Daoy (cell line): ENCODE measurements around the gene TRAF4. TPM values are rescaled to one million over a fixed set of nuclear protein-coding genes. Genes with fewer than 3 reads are reported as not detected.
"Not testable (repeated sequence)": the region's sequence is repeated elsewhere in the genome, so short reads cannot be mapped to it uniquely, and the experiment has no call there.

ENCODE experiments used
- DNase-seq: peaks from one replicate; pipeline ENCODE4 v3.0.0-alpha.2; 2015; ENCODE audit warnings: low read depth
- total RNA-seq: library from RNA; depleted of rRNA; stranded (reverse); fragments of >200 nt; shearing (Covaris generic); gene quantifications from 2 replicates; pipeline ENCODE4 v1.2.3, GENCODE V29; 2014

Gene TRAF4
- total RNA-seq, 1 experiment from 2014 or later: 23.7 TPM

GRCh38 chr17:28715217-28715616, 28.6 kb upstream of the TRAF4 start:
- DNase-seq: no peak

GRCh38 chr17:28716740-28717577, 26.9 kb upstream of the TRAF4 start:
- DNase-seq: peak; percentile 44

- peak; percentile 92 for DNase-seq
Measured at GRCh38 chr17:28717578-28718332, 26.1 kb upstream of the TRAF4 start, which contains the start of gene RAB34. RAB34 (minus strand) TSS chr17:28717868; CDS start chr17:28717266, 602 bp downstream.

DNA sequence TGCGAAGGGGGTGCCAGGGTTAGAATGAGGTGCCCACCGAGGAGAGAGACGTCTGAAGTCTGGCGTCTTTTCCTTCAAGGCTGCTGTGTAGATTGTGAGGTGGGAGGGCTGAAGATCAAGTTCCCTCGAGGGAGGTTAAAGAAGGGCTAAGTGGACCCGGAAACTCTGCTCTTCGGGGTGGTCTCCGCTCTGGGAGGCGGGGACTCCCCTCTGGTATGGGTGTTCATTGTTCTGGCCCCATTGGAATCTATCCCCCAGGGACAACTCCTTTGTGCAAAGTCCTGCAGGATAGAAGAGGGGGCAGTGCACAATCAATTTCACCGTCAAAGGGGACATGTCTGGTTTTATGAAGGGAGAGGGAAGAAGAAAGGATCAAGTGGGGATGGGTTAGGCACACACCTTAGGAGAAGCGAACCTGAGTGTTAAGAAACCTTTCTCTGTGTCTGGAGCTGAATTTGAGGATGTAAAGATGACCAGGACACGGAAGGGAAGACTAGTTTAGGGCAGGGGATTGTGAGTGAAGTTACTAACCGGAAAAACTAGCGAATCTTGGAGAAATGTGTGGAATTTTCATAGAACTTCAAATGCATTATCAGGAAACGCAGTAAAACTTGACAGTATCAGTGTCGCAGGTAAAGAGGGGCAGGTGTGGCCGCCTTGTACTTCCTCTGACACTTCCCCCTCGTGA, 25.3 kb upstream of the TRAF4 start:
- DNase-seq: peak; percentile 73

DNA sequence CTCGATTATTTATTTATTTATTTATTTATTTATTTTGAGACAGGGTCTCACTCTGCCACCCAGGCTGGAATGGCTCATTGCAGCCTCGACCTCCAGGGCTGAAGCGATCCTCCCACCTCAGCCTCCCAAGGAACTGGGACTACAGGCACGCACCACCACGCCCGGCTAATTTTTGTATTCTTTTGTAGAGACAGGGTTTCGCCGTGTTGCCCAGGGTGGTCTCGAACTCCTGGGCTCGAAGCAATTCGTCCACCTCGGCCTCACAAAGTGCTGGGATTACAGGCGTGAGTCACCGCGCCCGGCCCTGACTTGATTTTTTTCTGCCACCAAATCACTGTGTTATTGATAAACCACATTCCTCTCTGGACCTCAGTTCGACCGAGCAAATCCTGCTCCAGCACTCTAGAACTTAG, 24.8 kb upstream of the TRAF4 start:
- DNase-seq: no peak

GRCh38 chr17:28720247-28720996, 23.4 kb upstream of the TRAF4 start:
- no peak for DNase-seq

DNA sequence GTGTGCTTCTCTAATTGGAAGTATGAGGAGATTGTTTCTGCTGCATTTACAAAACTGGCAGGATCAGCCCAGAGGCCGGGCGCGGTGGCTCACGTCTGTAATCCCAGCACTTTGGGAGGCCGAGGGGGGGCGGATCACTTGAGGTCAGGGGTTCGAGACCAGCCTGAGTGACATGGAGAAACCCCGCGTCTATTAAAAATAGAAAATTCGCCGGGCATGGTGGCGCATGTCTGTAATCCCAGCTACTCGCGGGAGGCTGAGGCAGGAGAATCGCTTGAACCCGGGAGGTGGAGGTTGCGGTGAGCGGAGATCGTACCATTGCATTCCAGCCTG, 22.8 kb upstream of the TRAF4 start:
- not testable (repeated sequence) for DNase-seq

DNA sequence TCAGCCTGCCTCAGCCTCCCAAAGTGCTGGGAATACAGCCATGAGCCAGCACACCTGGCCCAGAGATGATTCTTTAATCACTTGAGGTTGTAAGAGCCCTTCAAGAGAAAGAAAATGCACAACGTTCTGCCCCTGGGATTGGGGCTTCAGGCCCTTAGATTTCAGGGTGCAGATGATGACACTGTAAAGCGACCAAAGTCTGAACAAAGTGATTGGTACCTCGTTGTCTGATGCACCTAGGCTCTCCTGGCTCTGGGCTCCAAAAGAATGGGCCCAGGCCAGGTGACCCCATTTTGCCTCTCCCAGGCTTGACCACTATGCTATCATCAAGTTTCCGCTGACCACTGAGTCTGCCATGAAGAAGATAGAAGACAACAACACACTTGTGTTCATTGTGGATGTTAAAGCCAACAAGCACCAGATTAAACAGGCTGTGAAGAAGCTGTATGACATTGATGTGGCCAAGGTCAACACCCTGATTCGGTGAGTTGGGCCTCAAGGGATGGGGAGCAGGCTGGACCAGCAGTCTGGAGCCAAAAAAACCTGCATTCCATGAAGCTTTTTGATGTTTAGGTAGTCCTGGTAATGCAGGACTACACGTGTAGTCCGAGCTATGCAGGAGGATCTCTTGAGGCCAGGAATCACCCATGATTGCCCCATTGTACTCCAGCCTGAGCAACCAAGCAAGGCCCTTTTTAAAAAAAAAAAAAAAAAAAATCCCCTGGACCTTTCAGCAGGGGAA, 21.2 kb upstream of the TRAF4 start:
- DNase-seq: no peak

- DNase-seq: no peak
Measured at GRCh38 chr17:28723159-28723835, 20.5 kb upstream of the TRAF4 start.

GRCh38 chr17:28723836-28724499, 19.8 kb upstream of the TRAF4 start:
- not testable (repeated sequence) for DNase-seq

- DNase-seq: no peak
Measured at GRCh38 chr17:28724500-28725165, 19.2 kb upstream of the TRAF4 start.

DNA sequence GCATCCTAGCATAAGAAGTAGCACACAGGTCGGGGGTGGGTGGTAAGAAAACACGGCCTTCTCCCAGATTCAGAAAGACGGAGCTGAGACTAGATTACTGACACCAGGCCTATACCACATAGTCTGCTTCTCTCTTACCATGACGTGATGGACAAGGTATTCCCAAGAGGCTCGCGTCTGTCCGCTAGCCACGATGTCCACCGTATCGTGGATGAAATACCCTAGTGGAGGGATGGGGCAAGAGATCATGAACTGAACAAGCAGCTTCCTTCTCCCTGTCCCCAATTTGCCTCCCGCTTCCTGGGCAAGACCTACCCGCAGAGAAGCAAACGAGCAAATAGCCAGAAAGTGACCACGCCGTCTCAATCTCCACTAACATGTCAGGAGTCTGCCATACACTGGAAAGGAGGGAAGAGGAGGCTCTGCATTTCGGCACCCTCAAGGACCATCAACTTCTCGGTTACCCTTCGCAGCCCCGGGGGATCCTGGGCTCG, 18.6 kb upstream of the TRAF4 start:
- peak; percentile 71 for DNase-seq

- peak; percentile 89 for DNase-seq
Measured at GRCh38 chr17:28725660-28726225, 18.1 kb upstream of the TRAF4 start.

- DNase-seq: peak; percentile 75
Measured at GRCh38 chr17:28726226-28726626, 17.6 kb upstream of the TRAF4 start, which contains the start of gene TLCD1. TLCD1 (minus strand) TSS chr17:28726233; CDS start chr17:28726097, 136 bp downstream.

- peak; percentile 97 for DNase-seq
Measured at GRCh38 chr17:28726627-28727491, 17.0 kb upstream of the TRAF4 start.

DNA sequence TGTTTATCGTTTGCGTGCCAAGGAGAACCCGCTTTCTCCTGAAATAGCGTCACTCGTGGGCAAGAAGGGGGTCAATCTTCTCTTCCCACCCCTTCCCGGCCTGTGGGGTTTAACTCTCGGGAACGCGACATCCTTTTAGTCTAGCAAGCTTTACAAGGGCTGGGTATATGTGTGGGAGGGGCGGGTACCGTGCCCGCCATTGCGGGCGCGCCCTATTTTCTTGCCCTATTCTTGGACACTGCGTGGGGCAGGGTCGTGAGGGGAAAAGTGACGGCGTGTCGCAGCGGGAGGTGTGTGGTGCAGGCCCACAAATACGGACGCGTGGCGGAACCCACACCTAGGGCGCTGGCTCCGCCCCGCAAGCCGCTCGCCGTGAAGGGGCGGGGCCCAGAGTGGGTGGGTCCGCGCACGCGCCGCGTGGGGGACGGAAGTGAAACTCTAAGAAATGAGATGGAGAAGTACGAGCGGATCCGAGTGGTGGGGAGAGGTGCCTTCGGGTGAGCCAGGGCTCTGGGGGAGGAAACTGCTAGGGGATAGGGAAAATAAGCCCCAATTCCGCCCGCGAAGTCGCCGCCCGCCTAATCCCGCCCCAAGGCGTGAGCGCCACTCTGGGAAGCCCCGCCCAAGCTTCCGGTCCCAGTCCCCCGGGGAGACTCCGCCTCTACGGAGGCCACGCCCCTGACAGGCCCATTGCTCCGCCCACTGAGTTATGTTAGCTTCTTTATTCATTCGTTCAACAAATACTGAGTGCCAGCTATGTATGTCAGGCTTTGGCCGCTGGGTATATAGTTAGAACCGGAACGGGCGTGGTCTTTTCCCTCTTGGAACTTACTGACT, 15.2 kb upstream of the TRAF4 start, which contains the start of gene NEK8:
TSS of gene NEK8 (plus strand) at position 425 of the 837 bp plus-strand sequence. CDS start at position 451, 26 bp downstream.
- DNase-seq: peak; percentile 94
